D721Med (cell line): Measurements from ENCODE around the gene GPR173.

ENCODE experiments used
- DNase-seq: peaks from one replicate; pipeline ENCODE4 v3.0.0; 2011; ENCODE audit warnings: low spot score; ENCODE audit not compliant: insufficient read length
- FAIRE-seq: peaks from 2 replicates; lab custom pipeline; 2011; peaks lifted over from hg19 to GRCh38; lab: Jason Lieb, UNC
- CTCF ChIP-seq: IDR thresholded peaks from 2 replicates; pipeline ENCODE4 v1.5.1; 2012; ENCODE audit warnings: mild to moderate bottlenecking, control low read depth; ENCODE audit not compliant: insufficient read depth; ENCODE audit errors: missing control alignments

Gene GPR173

DNA sequence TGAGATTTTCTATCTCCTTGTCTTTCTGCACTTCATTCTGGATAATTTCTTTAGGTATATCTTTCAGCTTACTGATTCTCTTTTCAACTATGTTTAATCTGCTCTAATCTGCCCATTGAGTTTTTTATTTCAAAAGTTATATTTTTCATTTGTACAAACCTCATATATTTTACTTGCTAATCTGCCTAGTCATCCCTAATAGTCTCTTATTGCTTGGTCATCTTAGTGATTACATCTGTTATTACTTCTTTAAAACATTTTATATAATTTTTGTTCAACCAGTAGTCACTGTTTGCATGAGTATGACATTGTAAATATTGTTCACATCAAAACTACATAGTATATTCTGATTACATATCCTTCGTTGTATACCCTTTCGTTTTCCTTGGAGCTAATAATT lies 77.8 kb downstream of the GPR173 start:
- TF ChIP-seq CTCF: no peak
- FAIRE-seq (no peak), DNase-seq (no peak)

- DNase-seq (no peak), FAIRE-seq (no peak)
- TF ChIP-seq CTCF: no peak
Measured at GRCh38 chrX:53128097-53128749, 79.6 kb downstream of the GPR173 start.
